Measurements from ENCODE around the gene SPATA3.
A peak's percentile ranks its signal among the peaks of the same experiment; 100 is the strongest.

The SPATA3 gene

GRCh38 chr2:231053846-231054245 is 57.9 kb downstream of the SPATA3 start:
- H3K4me3 ChIP-seq (replicated peaks in 1 of 2; ENCODE audit: low read depth in 2 of 2, low read length in 2 of 2), result no peak overlapping the region
- DNase-seq (ENCODE audit: low read depth in 2 of 2), result no peak
- no peak for TF ChIP-seq CTCF (IDR thresholded peaks at IDR 0.05; ENCODE audit: low read depth, low read length)

GRCh38 chr2:231056453-231057416 is 60.8 kb downstream of the SPATA3 start, which contains the start of gene PSMD1:
Gene PSMD1 (plus strand): TSS chr2:231056867. CDS start chr2:231057026, 159 bp downstream.
- peak; percentile 97 for TF ChIP-seq CTCF (IDR thresholded peaks at IDR 0.05; ENCODE audit: low read depth, low read length)
- H3K4me3 ChIP-seq (replicated peaks in 1 of 2; ENCODE audit: low read depth in 2 of 2, low read length in 2 of 2), result peak within 1 kb of the TSS; percentile 87 to 94
- peak; percentile 96 to 97 for DNase-seq (ENCODE audit: low read depth in 2 of 2)

- H3K4me3 ChIP-seq (replicated peaks in 1 of 2; ENCODE audit: low read depth in 2 of 2, low read length in 2 of 2), result peak overlapping the region; percentile 87 to 94
- TF ChIP-seq CTCF (IDR thresholded peaks at IDR 0.05; ENCODE audit: low read depth, low read length), result no peak
- DNase-seq (ENCODE audit: low read depth in 2 of 2), result peak; percentile 26 to 31
Observed at GRCh38 chr2:231057590-231057989, 61.7 kb downstream of the SPATA3 start.

Measured in cardiac fibroblast (primary cell).